GM18858 (cell line): ENCODE results near the gene CDH16.

Experiments
- ATAC-seq: cut with Tn5 transposase; IDR thresholded peaks from one replicate; pipeline ENCODE4 v1.9.1; 2021; ENCODE audit not compliant: unreplicated experiment

CDH16 gene

GRCh38 chr16:66913081-66913480, 5.6 kb downstream of the CDH16 start:
- no peak for ATAC-seq

GRCh38 chr16:66911801-66912200, 6.9 kb downstream of the CDH16 start:
- ATAC-seq, result no peak

- no peak for ATAC-seq
These were observed 7.6 kb downstream of the CDH16 start for GRCh38 chr16:66911112-66911511.

GRCh38 chr16:66910175-66910940, 8.3 kb downstream of the CDH16 start:
- no peak for ATAC-seq

DNA sequence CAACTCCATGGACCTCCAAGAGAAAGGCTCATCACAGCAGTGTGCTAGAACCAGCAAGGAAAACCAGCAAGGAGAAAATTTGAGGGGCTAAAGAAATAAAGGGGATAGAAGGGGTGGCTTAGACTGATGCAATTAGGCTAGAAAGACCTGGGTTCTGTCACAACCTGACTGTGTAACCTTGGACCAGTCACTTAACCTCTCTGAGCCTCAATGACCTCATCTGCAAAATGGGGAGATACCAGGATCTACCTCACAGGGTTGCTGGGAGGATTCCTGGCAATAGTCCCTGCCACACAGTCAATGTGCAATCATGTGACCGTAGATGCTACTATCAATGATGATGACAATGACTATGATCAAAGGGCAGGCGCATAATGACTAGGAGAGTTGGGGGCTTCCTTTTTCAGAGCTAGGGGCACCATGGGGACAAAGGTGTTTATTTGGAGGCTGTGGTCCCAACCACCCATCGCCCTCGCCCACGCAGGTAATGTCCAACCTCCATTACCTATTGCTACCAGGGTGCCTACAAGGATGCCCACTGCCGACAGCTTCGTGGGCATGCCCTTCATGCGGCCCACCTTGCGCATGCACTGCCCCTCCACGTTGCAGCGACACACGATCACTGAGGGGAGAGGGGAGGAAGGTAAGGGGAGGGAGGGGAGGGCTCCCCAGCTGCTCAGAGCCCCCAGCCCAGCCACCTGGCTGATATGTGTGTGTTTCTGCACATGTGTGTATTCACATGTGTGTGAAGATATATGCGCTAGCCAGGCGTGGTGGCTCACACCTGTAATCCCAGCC, 9.7 kb downstream of the CDH16 start:
- no peak for ATAC-seq

- no peak for ATAC-seq
These were observed 10.6 kb downstream of the CDH16 start for GRCh38 chr16:66908116-66908515.

- ATAC-seq, result no peak
These were observed 11.5 kb downstream of the CDH16 start for GRCh38 chr16:66906916-66907836.

DNA sequence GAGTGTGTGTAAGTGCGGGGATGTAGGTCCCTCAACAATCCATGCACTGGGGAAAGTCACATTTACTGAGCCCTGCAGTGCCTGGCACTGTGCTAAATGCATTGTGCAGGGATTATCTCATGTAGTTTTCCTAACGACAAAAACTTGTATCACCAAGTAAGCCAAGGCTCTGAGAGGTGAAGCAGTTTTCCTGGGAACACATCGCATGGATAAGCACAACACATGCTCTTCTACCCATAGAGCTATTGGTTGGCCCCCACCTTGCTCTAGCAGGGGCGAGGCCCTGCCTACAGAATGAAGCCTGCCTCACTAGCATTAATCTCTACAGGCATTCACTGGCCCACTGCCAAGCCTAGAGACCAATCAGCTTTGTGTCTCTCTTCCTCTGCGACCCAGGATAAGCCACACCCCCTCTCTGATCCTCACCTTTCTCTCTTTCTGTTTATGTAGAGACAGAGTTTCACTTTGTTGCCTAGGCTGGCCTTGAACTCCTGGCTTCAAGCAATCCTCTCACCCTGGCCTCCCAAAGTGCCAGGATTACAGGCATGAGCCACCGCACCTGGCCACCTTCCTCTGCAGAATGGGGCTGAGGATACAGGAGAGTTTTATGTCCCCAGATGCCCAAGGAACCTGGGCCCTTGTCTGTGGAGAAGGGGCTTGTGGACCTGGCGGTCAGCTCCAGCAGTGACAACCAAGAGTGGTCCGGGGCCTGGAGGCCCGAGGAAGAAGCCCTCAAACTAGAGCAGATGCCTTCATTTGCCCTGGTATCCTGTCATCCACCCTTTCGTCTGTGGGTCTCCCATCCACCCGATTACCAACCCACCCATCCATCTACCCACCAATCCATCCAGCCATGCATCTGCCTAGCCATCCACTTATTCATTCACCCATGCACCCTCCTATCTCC, 12.8 kb downstream of the CDH16 start:
- no peak for ATAC-seq

DNA sequence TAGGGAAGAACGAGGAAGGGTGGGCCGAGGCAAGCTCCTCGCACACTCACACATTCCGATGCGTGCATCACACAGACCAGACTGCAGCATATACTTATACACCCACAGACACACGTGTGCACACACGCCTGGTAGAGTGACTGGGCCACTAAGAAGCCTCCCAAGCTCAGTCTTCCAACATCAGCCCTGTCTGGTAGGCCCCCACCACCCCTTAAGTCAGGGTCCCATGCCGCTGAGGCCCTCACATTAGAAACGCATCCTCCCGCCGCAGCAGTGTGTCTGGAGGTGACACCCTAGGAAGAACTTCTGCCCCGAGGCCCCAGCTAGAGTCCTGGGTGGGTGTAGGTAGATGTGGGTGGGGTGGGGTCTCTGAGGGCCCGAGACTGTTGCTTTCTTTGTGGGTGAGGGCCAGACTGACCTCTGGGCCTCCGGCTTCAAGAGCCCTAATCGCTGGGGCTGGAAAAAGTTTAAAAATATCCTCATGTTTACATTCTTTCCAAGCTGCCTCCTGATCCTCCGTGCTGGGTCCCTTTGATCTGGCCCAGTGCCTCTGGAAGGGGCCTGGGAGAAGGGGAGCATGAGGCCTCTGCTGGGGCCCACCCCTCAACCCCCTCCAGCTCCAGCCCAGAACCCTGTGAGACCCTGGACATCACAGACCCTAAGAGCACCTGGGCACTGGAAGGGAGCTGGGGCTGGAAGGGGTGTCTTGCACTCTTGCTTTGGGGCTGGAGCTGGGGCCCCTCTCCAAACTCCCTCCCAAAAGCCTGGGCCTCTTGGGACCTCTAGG, 13.6 kb downstream of the CDH16 start:
- no peak for ATAC-seq

GRCh38 chr16:66904428-66904845, 14.2 kb downstream of the CDH16 start:
- ATAC-seq, result no peak

GRCh38 chr16:66903544-66904427, 14.9 kb downstream of the CDH16 start:
- ATAC-seq, result no peak

- ATAC-seq, result no peak
These were observed 15.8 kb downstream of the CDH16 start for GRCh38 chr16:66902648-66903543.

DNA sequence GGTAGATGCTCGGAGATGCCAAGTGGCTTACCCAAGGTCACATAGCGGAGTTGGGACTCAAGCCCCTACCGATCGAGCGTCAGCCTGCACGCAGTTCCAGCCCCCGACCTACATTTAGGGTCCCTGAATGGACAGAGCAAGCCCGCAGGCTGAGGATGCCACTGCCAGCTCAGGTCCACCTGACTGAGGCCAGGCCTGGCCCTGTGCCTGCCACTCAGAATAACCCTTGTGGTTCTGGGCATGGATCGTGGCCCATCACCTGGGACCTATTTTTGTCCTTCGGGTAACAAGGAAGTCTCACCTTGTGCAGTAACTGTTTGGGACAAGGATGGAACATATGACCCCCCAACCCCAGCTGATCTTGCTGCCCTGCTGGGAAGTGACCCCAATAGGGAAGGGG, 17.1 kb downstream of the CDH16 start:
- ATAC-seq, result no peak

GRCh38 chr16:66900721-66901441, 17.8 kb downstream of the CDH16 start:
- ATAC-seq, result no peak

GRCh38 chr16:66899945-66900710, 18.6 kb downstream of the CDH16 start:
- no peak for ATAC-seq

- ATAC-seq, result no peak
These were observed 19.3 kb downstream of the CDH16 start for GRCh38 chr16:66899310-66899944.
